H1 (cell line): Measurements from ENCODE around the gene C16orf90. TPM values are rescaled to one million over a fixed set of nuclear protein-coding genes. Genes with fewer than 3 reads are reported as not detected.

Source experiments
- CTCF ChIA-PET: fragments of 300-600 bp; sonication (Branson Sonifier 250); formaldehyde crosslinking; loops from one replicate; lab custom pipeline; 2021; ENCODE audit not compliant: partially characterized antibody; lab: Charles Lee
- POLR2A ChIA-PET: fragments of 300-600 bp; sonication (Branson Sonifier 250); formaldehyde crosslinking; loops from one replicate; lab custom pipeline; 2021; ENCODE audit warnings: inconsistent platforms; ENCODE audit not compliant: partially characterized antibody; lab: Charles Lee
- DNase-seq, 2 experiments: peaks; one replicate each; pipeline versions ENCODE4 v3.0.0 to v3.0.0-alpha.2; 2010 to 2022; ENCODE audit warnings: low spot score in 2 of 2, low read depth in 1 of 2, mixed read lengths in 1 of 2
- FAIRE-seq: peaks from 2 replicates; lab custom pipeline; 2011; peaks lifted over from hg19 to GRCh38; lab: Jason Lieb, UNC
- H2AFZ ChIP-seq: 2 replicates; pipeline ENCODE4 v1.8.1; 2012; ENCODE audit warnings: low read length, inconsistent platforms
- H2AK5ac ChIP-seq: 2 replicates; pipeline ENCODE4 v1.6.1; 2013; ENCODE audit warnings: low read depth, low read length
- H2BK120ac ChIP-seq: replicated peaks from 2 replicates; pipeline ENCODE3; 2013; ENCODE audit warnings: low read depth, low read length, inconsistent platforms
- H2BK12ac ChIP-seq: 2 replicates; pipeline ENCODE4 v1.6.1; 2013; ENCODE audit warnings: low read depth, low read length
- H2BK15ac ChIP-seq: 2 replicates; pipeline ENCODE4 v1.6.1; 2013; ENCODE audit warnings: low read length
- H2BK20ac ChIP-seq: 2 replicates; pipeline ENCODE4 v1.6.1; 2013; ENCODE audit warnings: low read length
- H2BK5ac ChIP-seq: 2 replicates; pipeline ENCODE4 v1.6.1; 2013; ENCODE audit warnings: low read depth, low read length
- H3K14ac ChIP-seq: 2 replicates; pipeline ENCODE4 v1.6.1; 2013; ENCODE audit warnings: inconsistent platforms; ENCODE audit not compliant: insufficient read length
- H3K18ac ChIP-seq: 2 replicates; pipeline ENCODE4 v1.6.1; 2013; ENCODE audit warnings: low read length; ENCODE audit errors: extremely low read depth
- H3K23ac ChIP-seq: 2 replicates; pipeline ENCODE4 v1.6.1; 2013; ENCODE audit warnings: inconsistent platforms; ENCODE audit not compliant: insufficient read length
- H3K23me2 ChIP-seq: 2 replicates; pipeline ENCODE4 v1.6.1; 2013; ENCODE audit warnings: low read depth, low read length
- H3K27ac ChIP-seq: 2 replicates; pipeline ENCODE4 v1.6.1; 2011; ENCODE audit warnings: low read depth, low read length, inconsistent platforms
- H3K27me3 ChIP-seq, 4 experiments: replicated peaks in 1 of 4; 1 replicate in 1 of 4; 2 replicates in 3 of 4; pipeline versions ENCODE4 v1.6.1 to v1.8.1; 2011 to 2013; ENCODE audit warnings: low read length in 3 of 4, mild to moderate bottlenecking in 3 of 4, inconsistent platforms in 2 of 4, mixed read lengths in 2 of 4, moderate library complexity in 1 of 4; ENCODE audit not compliant: control insufficient read depth in 3 of 4, insufficient read depth in 3 of 4; ENCODE audit errors: extremely low read depth in 1 of 4
- H3K36me3 ChIP-seq, 4 experiments: 2 replicates each; pipeline versions ENCODE4 v1.6.1 to v1.8.1; 2011 to 2013; ENCODE audit warnings: mild to moderate bottlenecking in 4 of 4, low read length in 3 of 4, moderate library complexity in 2 of 4, control low read depth in 1 of 4, inconsistent platforms in 1 of 4; ENCODE audit not compliant: insufficient read depth in 4 of 4, control insufficient read depth in 2 of 4
- H3K4ac ChIP-seq: replicated peaks from 2 replicates; pipeline ENCODE3; 2013; ENCODE audit warnings: low read length, low read depth, mixed read lengths, inconsistent platforms; ENCODE audit not compliant: insufficient read length
- H3K4me1 ChIP-seq, 4 experiments: replicated peaks in 1 of 4; 1 replicate in 1 of 4; 2 replicates in 3 of 4; pipeline versions ENCODE4 v1.6.1 to v1.8.1; 2011 to 2013; ENCODE audit warnings: low read length in 3 of 4, inconsistent platforms in 2 of 4, mixed read lengths in 1 of 4; ENCODE audit not compliant: insufficient read depth in 4 of 4, control insufficient read depth in 3 of 4
- H3K4me2 ChIP-seq, 2 experiments: 2 replicates each; pipeline versions ENCODE4 v1.6.1 to v1.8.1; 2011 to 2013; ENCODE audit warnings: low read depth in 2 of 2, low read length in 2 of 2, control low read depth in 1 of 2, inconsistent platforms in 1 of 2, mild to moderate bottlenecking in 1 of 2; ENCODE audit not compliant: insufficient read depth in 1 of 2
- H3K4me3 ChIP-seq, 4 experiments: fragments of 200-600, 300-600 bp in 1 of 4; sonication (generic), shearing (Covaris generic), sonication (Bioruptor Twin) in 1 of 4; 2 replicates each; pipeline versions ENCODE4 v1.5.1 to v1.8.1; 2011 to 2016; ENCODE audit warnings: low read length in 4 of 4, low read depth in 3 of 4, control low read depth in 2 of 4, inconsistent platforms in 2 of 4, mild to moderate bottlenecking in 2 of 4, mixed read lengths in 1 of 4, moderate library complexity in 1 of 4; ENCODE audit not compliant: insufficient read depth in 2 of 4; ENCODE audit errors: extremely low read depth in 1 of 4
- H3K56ac ChIP-seq: replicated peaks from 2 replicates; pipeline ENCODE3; 2013; ENCODE audit warnings: low read depth, mild to moderate bottlenecking, mixed read lengths, low read length, inconsistent platforms; ENCODE audit not compliant: insufficient read length
- H3K79me1 ChIP-seq: 2 replicates; pipeline ENCODE4 v1.6.1; 2013; ENCODE audit warnings: low read depth, low read length, control low read depth
- H3K79me2 ChIP-seq, 2 experiments: 2 replicates each; pipeline versions ENCODE4 v1.6.1 to v1.8.1; 2012 to 2013; ENCODE audit warnings: low read length in 2 of 2, mild to moderate bottlenecking in 2 of 2, inconsistent platforms in 1 of 2; ENCODE audit not compliant: insufficient read depth in 2 of 2, control insufficient read depth in 1 of 2
- H3K9ac ChIP-seq, 4 experiments: replicated peaks in 1 of 4; 1 replicate in 1 of 4; 2 replicates in 3 of 4; pipeline versions ENCODE4 v1.6.1 to v1.8.1; 2011 to 2013; ENCODE audit warnings: low read depth in 3 of 4, low read length in 3 of 4, control low read depth in 2 of 4, mild to moderate bottlenecking in 2 of 4, moderate library complexity in 2 of 4, inconsistent platforms in 1 of 4; ENCODE audit errors: extremely low read depth in 1 of 4
- H3K9me3 ChIP-seq, 2 experiments: 2 replicates each; pipeline versions ENCODE4 v1.6.1 to v1.8.1; 2012 to 2013; ENCODE audit warnings: mild to moderate bottlenecking in 2 of 2, moderate library complexity in 2 of 2, control low read depth in 1 of 2, inconsistent platforms in 1 of 2, low read depth in 1 of 2, low read length in 1 of 2, mixed read lengths in 1 of 2; ENCODE audit not compliant: insufficient read depth in 2 of 2
- H4K20me1 ChIP-seq, 2 experiments: replicated peaks in 1 of 2; 2 replicates each; pipeline versions ENCODE3 to v1.8.1; 2011 to 2013; ENCODE audit warnings: inconsistent platforms in 2 of 2, low read length in 2 of 2, mild to moderate bottlenecking in 1 of 2; ENCODE audit not compliant: insufficient read depth in 2 of 2, control insufficient read depth in 1 of 2
- H4K5ac ChIP-seq: 2 replicates; pipeline ENCODE4 v1.6.1; 2013; ENCODE audit warnings: low read length, low read depth, mixed read lengths, inconsistent platforms; ENCODE audit not compliant: insufficient read length
- H4K8ac ChIP-seq: 2 replicates; pipeline ENCODE4 v1.8.0; 2013; ENCODE audit warnings: mild to moderate bottlenecking, moderate library complexity, low read length, inconsistent platforms; ENCODE audit not compliant: insufficient read depth; ENCODE audit errors: extremely low read depth
- H4K91ac ChIP-seq: replicated peaks from 2 replicates; pipeline ENCODE3; 2013; ENCODE audit warnings: low read length, mixed read lengths, inconsistent platforms; ENCODE audit not compliant: insufficient read length
- POLR2AphosphoS5 ChIP-seq: IDR thresholded peaks from 2 replicates; pipeline ENCODE4 v1.6.1; 2011; ENCODE audit warnings: low read depth, low read length
- RNF2 ChIP-seq: fragments of 200-900, 300-1000 bp; sonication (generic); IDR thresholded peaks from 2 replicates; pipeline ENCODE4 v1.7.1; 2016; ENCODE audit warnings: borderline replicate concordance, low read depth, mild to moderate bottlenecking, antibody characterized with exemption, low read length; ENCODE audit not compliant: poor library complexity, severe bottlenecking; ENCODE audit errors: missing control alignments
- SP1 ChIP-seq: IDR thresholded peaks from 2 replicates; pipeline ENCODE4 v1.6.1; 2011; ENCODE audit warnings: low read depth, low read length
- WGBS, 2 experiments: shearing (Covaris generic) in 1 of 2; methylation state at CpG; one replicate each; pipeline versions ENCODE4 v1.1.6 to v1.1.7; 2013 to 2015; ENCODE audit warnings: low lambda C conversion rate in 2 of 2, mixed read lengths in 2 of 2, inconsistent platforms in 1 of 2, low coverage in 1 of 2, missing lambda C conversion rate in 1 of 2; ENCODE audit not compliant: insufficient replicate concordance in 2 of 2, insufficient coverage in 1 of 2, insufficient read length in 1 of 2; ENCODE audit errors: extremely low coverage in 1 of 2, missing lambda C conversion rate in 1 of 2; 5-methylcytosine and 5-hydroxymethylcytosine counted together
- polyA plus RNA-seq, 7 experiments: library from polyadenylated mRNA; depleted of rRNA in 3 of 7; stranded (reverse) in 5 of 7; unstranded in 2 of 7; fragments of >200 nt in 5 of 7; fragments of 200-250 nt in 2 of 7; gene quantifications; 1 replicate in 5 of 7; 2 replicates in 1 of 7; 4 replicates in 1 of 7; pipeline versions ENCODE4 v1.2.1 to v1.2.3, GENCODE V29; 2011 to 2013; ENCODE audit warnings: missing spikeins in 2 of 7, mixed read lengths in 2 of 7
- total RNA-seq: library from RNA; stranded (reverse); fragmentation: NEBNext Ultra II Directional; extraction: Animal tissue kit (Norgen Biotek cat#: 25700); gene quantifications from 2 replicates; pipeline ENCODE4 v1.2.1, GENCODE V29; 2021

C16orf90 gene
- total and polyA plus RNA-seq, 2 of the 8 experiments (the other 6 are each of a cell fraction or from before 2014, with no cell fraction given), result not detected

DNA sequence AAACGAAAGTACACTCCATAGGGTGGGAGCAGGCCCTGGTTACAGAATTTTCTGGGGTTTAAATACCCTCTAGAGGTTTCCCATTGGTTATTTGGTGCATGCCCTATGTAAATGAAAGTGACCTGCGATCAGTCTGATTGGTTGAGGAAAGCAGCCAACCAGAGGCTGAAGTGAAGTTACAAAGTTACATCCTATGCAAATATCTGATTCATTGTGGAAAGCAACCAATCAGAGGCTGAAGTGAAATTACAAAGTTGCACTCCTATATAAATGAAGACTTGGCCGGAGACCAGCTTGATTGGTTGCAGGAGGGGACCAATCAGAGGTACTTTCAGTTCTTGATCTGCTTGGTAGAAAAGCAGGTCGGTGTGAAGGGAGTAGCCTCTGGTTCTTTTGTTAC lies 27.4 kb downstream of the C16orf90 start:
- peaks cover 14 to 97% of the 10 kb centered on the region in 2 experiments for H3K79me2 ChIP-seq
- FAIRE-seq, result no peak

More for the DNA sequence above, 27.4 kb downstream of the C16orf90 start:
- Histone ChIP-seq H3K23ac (no peak overlapping the region), H3K56ac (no peak overlapping the region), H3K27me3 (no peaks in the 10 kb centered on the region), H3K4me1 (peaks cover 0 to 24% (median 8%) of the 10 kb centered on the region in 4 experiments; a peak in 6 of 7 replicates), H3K79me1 (peaks cover 39% of the 10 kb centered on the region), H2AFZ (no peak overlapping the region), H3K4me2 (peak overlapping the region in 1 of 2 experiments; percentile 15; a peak in 1 of 4 replicates), H3K14ac (no peak overlapping the region), H3K27ac (0 out of 2 replicates have a peak overlapping the region, but pooled peaks have one; percentile 47), H3K23me2 (no peaks in the 10 kb centered on the region), H3K4ac (no peak overlapping the region), H4K20me1 (peaks cover 9 to 20% of the 10 kb centered on the region in 2 experiments), H3K9ac (no peak overlapping the region), H2BK5ac (no peak overlapping the region), H4K5ac (no peak overlapping the region), H4K8ac (no peak overlapping the region), H2AK5ac (no peak overlapping the region), H3K9me3 (no peaks in the 10 kb centered on the region), H3K4me3 (no peak overlapping the region), H2BK15ac (no peak overlapping the region), H4K91ac (no peak overlapping the region), H3K36me3 (peaks cover 0 to 3% (median 0%) of the 10 kb centered on the region in 4 experiments; a peak in 3 of 8 replicates), H2BK12ac (no peak overlapping the region), H2BK20ac (no peak overlapping the region), H3K18ac (no peak overlapping the region), H2BK120ac (no peak overlapping the region)
- TF ChIP-seq POLR2AphosphoS5 (no peak), RNF2 (no peak), SP1 (0 out of 2 replicates have a peak, but pooled peaks have one; percentile 8)
- 91% methylated on average over 4 of the region's 4 CpGs; no CpG with 5 or more reads in 1 of the 2 experiments for WGBS, 2 experiments
- POLR2A ChIA-PET, result interaction anchor here (1.0 to 1.8 kb wide), 4 partner anchors 9 to 185 kb away, joined by 3 to 6 read pairs (median 4); partner anchors contain the start of gene C16orf90
- CTCF ChIA-PET, result interaction anchor here (0.9 to 1.0 kb wide), 2 partner anchors 30 to 207 kb away, joined by 3 read pairs; no protein-coding TSS in a partner anchor
- no peak for DNase-seq
